Activated CD4-positive, alpha-beta T cell treated with anti-CD3 and anti-CD28 coated beads, Interleukin-2, amount 50 U/mL, for 48 hours (primary cell): ENCODE measurements around the gene MUCL3.
"Not testable (repeated sequence)": the region's sequence is repeated elsewhere in the genome, so short reads cannot be mapped to it uniquely, and the experiment has no call there.

ENCODE experiments used
- DNase-seq, 2 experiments: peaks; one replicate each; pipeline ENCODE4 v3.0.0-alpha.2; 2020

Gene MUCL3

DNA sequence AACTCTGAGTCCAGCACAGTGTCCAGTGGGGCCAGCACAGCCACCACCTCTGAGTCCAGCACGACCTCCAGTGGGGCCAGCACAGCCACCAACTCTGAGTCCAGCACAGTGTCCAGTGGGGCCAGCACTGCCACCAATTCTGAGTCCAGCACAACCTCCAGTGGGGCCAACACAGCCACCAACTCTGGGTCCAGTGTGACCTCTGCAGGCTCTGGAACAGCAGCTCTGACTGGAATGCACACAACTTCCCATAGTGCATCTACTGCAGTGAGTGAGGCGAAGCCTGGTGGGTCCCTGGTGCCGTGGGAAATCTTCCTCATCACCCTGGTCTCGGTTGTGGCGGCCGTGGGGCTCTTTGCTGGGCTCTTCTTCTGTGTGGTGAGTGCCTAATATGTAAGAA is 46.5 kb downstream of the MUCL3 start:
- DNase-seq = no peak

DNA sequence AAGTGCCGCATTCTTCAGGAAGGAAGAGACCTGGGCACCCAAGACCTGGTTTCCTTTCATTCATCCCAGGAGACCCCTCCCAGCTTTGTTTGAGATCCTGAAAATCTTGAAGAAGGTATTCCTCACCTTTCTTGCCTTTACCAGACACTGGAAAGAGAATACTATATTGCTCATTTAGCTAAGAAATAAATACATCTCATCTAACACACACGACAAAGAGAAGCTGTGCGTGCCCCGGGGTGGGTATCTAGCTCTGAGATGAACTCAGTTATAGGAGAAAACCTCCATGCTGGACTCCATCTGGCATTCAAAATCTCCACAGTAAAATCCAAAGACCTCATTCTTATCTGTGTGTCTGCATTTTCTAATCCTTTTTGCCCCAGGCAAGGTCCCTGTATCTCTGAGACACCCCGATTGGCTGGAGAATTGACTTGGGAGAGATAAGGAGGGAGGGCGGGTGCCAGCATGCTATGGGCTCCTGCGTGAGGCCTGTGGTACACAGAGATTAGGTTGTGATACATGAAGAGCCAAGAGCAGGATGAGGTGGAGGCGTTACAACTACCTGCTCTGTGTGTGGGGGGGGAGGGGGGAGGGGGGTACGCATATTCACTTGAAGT is 47.5 kb downstream of the MUCL3 start:
- no peak for DNase-seq

GRCh38 chr6:30990422-30991086 is 49.8 kb downstream of the MUCL3 start:
- peak in 1 of 2 experiments; percentile 16 for DNase-seq

DNA sequence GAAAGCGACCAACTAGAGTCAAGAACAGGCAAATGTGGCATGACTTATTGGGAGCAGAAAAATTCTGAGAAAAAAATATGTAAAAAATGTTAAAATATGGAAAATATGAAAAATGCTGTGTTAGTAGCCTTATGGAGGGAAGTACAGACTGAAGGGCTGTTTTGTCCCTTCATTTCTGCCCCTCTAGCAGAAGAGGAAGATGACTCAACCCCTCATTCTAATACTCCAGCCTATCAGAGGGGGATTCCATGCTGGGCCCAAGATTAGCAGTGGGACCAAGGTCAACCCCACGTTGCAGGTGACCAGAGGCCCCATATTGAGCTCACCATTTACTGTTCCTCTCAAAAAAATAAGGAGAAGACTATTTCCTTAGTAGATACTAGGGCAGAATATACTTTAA is 51.1 kb downstream of the MUCL3 start:
- DNase-seq = no peak

DNA sequence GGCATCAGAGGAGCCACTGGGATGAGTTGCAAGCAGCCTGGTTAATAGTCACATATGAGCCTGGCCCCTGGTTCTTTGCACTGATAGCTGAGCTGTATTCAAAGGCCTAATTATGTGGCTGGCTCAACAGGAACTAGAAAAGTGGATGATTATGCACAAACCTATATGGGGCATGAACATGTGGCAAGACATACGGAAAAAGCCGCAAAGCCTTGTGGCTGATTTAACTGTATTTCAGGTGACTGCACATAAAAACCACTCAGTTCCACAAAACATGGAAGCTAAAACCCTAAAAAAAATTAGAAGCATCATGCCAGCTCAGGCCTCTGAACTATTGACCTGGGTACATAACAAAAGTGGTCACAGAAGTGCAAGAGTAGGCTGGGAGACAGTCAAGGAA is 56.5 kb downstream of the MUCL3 start:
- DNase-seq = no peak

DNA sequence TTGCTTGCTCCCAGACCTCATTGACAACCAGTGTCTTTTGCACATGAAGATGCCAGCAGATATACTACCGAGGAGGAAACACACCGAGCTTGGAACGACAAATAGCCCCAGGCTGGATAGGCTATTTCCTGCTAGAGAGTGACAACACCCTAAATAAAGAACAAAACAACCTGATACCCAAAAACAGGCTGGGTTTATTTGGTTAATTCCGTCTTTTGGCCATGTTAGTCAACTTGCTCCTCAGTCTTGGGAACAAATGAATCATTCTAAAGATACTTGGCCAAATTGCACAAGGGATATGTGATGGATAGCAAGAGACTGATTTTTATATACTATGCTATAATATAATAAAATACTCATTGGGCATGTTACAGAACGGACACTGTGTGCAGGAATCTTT is 58.0 kb downstream of the MUCL3 start:
- no peak for DNase-seq

- not testable (repeated sequence) for DNase-seq
These were observed 59.5 kb downstream of the MUCL3 start for GRCh38 chr6:31000067-31000860.

DNA sequence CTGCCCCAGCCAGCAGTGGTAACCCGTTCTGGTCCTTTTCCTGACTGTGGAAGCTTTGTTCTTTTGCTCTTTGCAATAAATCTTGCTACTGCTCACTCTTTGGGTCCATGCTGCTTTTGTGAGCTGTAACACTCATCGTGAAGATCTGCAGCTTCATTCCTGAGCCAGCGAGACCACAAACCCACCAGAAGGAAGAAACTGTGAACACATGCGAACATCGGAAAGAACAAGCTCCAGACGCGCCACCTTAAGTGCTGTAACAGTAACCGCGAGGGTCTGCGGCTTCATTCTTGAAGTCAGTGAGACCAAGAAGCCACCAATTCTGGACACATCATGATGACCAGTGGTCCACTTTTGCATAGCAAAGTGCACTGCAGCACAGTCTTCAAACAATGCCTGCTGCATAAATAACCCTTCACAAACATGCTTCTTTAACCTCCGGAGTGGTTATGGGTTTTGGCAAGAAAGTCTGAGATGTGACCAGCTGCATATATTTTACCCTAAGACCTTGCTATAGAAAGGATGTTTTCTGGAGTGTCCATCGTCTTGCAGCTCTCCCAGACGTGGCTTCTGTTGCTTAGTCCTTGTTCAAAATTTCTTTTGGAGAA is 60.6 kb downstream of the MUCL3 start:
- DNase-seq = no peak

- DNase-seq = no peak
These were observed 61.7 kb downstream of the MUCL3 start for GRCh38 chr6:31002471-31002870.
